Measurements from ENCODE around the gene P2RX5. TPM values are rescaled to one million over a fixed set of nuclear protein-coding genes. Genes with fewer than 3 reads are reported as not detected.

Gene P2RX5
- 12.3 to 23.6 TPM (median 21.9 TPM) in 5 replicates for total RNA-seq (2022; extraction: Qiagen RNA extraction; ENCODE audit: low read depth)

DNA sequence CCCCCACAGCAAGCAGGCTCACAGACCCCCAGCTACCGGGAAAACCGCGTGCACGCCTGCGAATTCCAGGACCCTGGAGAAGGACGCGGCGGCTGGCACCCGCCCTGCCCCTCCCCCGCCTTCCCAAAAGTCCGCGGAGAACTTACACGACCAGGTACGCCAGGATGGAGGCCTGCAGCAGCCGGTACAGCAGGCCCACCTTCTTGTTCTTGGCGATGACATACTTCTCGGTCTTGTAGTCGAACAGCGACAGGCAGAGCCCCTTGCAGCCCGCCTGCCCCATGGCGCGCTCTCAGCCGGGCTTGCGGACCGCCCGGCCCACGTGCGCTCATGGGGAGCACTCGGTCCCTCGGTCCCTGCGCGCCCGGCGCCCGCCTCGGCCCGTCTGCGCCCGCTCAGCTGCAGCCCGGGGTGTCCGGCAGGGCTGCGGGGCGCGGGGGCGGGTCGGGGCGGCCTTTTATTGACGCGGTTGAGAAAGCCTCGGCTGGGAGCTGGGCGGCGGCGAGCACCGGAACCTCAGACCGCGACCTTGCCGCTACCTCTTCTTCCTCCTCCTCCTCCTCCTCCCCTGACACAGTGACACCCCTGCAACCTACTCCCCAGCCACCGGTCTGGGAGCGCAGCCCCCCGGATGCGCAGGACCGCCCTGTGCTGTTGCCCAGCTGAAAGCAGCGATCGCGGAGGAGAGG, at the start of gene P2RX5:
P2RX5 (minus strand) TSS at position 433 of the 689 bp plus-strand sequence; CDS start at position 283, 150 bp downstream.

GRCh38 chr17:3723556-3724377, 27.8 kb upstream of the P2RX5 start, which contains the start of gene HASPIN:
TSS of gene HASPIN (plus strand) at chr17:3723903. CDS start at chr17:3723936, 33 bp downstream.

DNA sequence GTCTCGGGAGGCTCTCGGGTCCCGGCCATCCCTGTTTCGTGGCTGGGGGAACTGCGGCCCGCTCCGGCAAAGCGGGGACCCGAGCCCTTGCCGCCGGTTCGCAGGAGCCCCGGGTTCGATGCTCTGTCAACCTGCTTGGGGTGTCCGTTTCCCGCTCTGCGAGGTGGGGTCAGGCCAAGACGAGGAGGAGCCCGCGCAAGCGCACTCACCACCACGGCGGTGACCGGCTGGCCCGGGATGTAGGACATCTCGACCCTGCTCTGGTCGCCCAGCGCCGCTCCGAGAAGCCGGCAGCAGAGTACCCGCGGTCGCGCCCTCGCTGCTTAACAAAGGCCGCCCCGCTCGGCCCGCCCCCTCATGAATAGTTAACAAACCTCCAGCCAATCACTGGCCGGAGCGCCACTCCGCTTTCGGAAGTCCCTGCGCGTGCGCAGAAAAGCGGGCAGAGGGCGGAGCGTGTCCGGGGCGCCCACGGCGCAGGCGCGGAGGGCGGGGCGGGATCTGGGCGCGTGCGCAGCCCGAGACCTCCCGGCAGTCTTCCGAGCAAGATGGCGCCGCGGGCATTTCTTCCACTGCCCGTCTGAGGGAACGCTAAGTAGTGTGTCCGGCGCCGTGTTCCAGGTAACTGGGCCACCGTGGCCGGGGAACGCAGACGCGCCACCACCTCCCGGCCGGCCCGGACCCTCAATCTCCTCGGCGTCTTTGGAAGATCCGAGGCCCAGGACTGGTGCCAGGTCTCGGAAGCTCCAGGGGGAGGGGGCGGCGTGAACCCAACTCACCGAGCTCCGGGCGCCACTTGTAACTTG, 27.5 kb downstream of the P2RX5 start, which contains the start of the genes EMC6 and TAX1BP3:
EMC6 (plus strand) TSS at position 534 of the 806 bp plus-strand sequence. CDS start 335 bp downstream, outside the sequence.
TAX1BP3 (minus strand) TSS at position 300 of the 806 bp plus-strand sequence; CDS start at position 248, 52 bp downstream.

DNA sequence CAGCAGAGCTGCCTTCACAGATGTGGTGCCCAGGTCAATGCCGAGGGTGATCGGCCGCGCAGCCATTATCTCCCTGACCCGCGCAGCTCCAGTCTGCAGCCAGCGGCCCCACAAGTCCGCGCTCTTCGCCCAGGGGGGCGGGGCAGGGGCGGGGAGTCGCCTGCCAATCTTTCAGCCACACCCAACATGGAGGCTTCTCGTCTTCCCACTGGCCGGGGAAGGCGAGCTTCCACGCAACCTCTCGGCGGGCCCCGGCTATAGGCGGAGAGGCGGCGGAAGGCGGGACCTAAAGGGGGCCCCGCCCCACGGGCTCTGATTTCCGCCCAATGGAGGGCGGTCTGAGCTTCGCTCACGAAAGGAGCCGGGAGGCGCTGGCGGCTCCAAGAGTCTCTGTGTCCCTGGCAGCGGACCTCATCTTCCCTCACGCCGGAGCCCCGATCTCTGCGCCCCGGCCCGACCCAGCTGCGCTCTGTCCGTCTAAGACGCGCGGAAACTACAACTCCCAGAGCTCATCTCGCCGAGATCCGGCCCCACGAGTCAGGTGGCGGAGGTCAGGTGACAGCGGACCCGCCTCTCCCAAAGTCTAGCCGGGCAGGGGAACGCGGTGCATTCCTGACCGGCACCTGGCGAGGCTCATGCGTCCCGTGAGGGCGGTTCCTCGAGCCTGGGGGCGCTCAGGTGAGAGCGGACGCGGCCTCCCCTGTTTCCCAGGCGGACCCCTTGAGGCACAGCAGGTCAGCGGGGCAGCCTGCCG, 59.6 kb downstream of the P2RX5 start, which contains the start of the genes CTNS and SHPK:
CTNS (plus strand) TSS at position 607 of the 754 bp plus-strand sequence. CDS start 3,447 bp downstream, outside the sequence.
SHPK (minus strand) TSS at position 97 of the 754 bp plus-strand sequence; CDS start at position 66, 31 bp downstream.

Other genes starting within 250 kb of the P2RX5 start
- not detected in 5 replicates for gene SPATA22, start 224.3 kb downstream of the P2RX5 start, total RNA-seq (2022; extraction: Qiagen RNA extraction; ENCODE audit: low read depth)
- gene ASPA, start 220.2 kb downstream of the P2RX5 start, total RNA-seq (2022; extraction: Qiagen RNA extraction; ENCODE audit: low read depth), result not detected in 5 replicates
- gene TRPV3, start 138.3 kb downstream of the P2RX5 start, total RNA-seq (2022; extraction: Qiagen RNA extraction; ENCODE audit: low read depth), result 0.18 to 0.44 TPM (median 0.41 TPM) in 5 replicates
- gene TRPV1, start 86.7 kb downstream of the P2RX5 start, total RNA-seq (2022; extraction: Qiagen RNA extraction; ENCODE audit: low read depth), result 3.6 to 5.2 TPM (median 4.6 TPM) in 5 replicates
- 12.4 to 17.6 TPM (median 15.0 TPM) in 5 replicates for gene SHPK, start 59.9 kb downstream of the P2RX5 start, total RNA-seq (2022; extraction: Qiagen RNA extraction; ENCODE audit: low read depth)
- gene CTNS, start 59.4 kb downstream of the P2RX5 start, total RNA-seq (2022; extraction: Qiagen RNA extraction; ENCODE audit: low read depth), result 14.0 to 16.5 TPM (median 14.8 TPM) in 5 replicates
- 304 to 331 TPM (median 314 TPM) in 5 replicates for gene TAX1BP3, start 27.6 kb downstream of the P2RX5 start, total RNA-seq (2022; extraction: Qiagen RNA extraction; ENCODE audit: low read depth)
- gene EMC6, start 27.3 kb downstream of the P2RX5 start, total RNA-seq (2022; extraction: Qiagen RNA extraction; ENCODE audit: low read depth), result 99.6 to 155 TPM (median 149 TPM) in 5 replicates
- gene HASPIN, start 27.7 kb upstream of the P2RX5 start, total RNA-seq (2022; extraction: Qiagen RNA extraction; ENCODE audit: low read depth), result 14.8 to 19.7 TPM (median 15.7 TPM) in 5 replicates
- 88.1 to 104 TPM (median 96.7 TPM) in 5 replicates for gene ITGAE, start 105.0 kb upstream of the P2RX5 start, total RNA-seq (2022; extraction: Qiagen RNA extraction; ENCODE audit: low read depth)
- gene NCBP3, start 150.1 kb upstream of the P2RX5 start, total RNA-seq (2022; extraction: Qiagen RNA extraction; ENCODE audit: low read depth), result 31.5 to 35.7 TPM (median 33.5 TPM) in 5 replicates
- 14.2 to 20.4 TPM (median 16.5 TPM) in 5 replicates for gene CAMKK1, start 196.9 kb upstream of the P2RX5 start, total RNA-seq (2022; extraction: Qiagen RNA extraction; ENCODE audit: low read depth)
- 0.03 TPM in 2 of 5 replicates, not detected in the others for gene P2RX1, start 220.3 kb upstream of the P2RX5 start, total RNA-seq (2022; extraction: Qiagen RNA extraction; ENCODE audit: low read depth)